Breast epithelium (tissue), 4 donors: ENCODE measurements around the gene C2CD3. TPM values are rescaled to one million over a fixed set of nuclear protein-coding genes. Genes with fewer than 3 reads are reported as not detected.

ENCODE experiments used
- DNase-seq, 2 donors: peaks; one replicate each; pipeline ENCODE4 v3.0.0-alpha.2; 2019; ENCODE audit warnings: low spot score in 2 of 2
- H3K27ac ChIP-seq, 2 donors: fragments of 200-600 bp; sonication (generic) in 1 of 2; one replicate each; pipeline ENCODE4 v1.5.1; 2016 to 2019; ENCODE audit warnings: mild to moderate bottlenecking in 1 of 2
- H3K27me3 ChIP-seq, 2 donors: fragments of 200-600 bp; sonication (generic) in 1 of 2; one replicate each; pipeline versions ENCODE4 v1.5.1 to v1.6.0; 2017 to 2019; ENCODE audit warnings: control low read depth in 1 of 2, mild to moderate bottlenecking in 1 of 2
- H3K36me3 ChIP-seq: fragments of 200-600 bp; one replicate; pipeline ENCODE4 v1.5.1; 2019
- H3K4me1 ChIP-seq, 2 donors: fragments of 200-600 bp; sonication (generic); one replicate each; pipeline ENCODE4 v1.5.1; 2016 to 2019; ENCODE audit warnings: control low read depth in 1 of 2
- H3K4me3 ChIP-seq, 3 donors: fragments of 200-600 bp; sonication (generic); 1 replicate in 2 of 3; 2 replicates in 1 of 3; pipeline ENCODE4 v1.5.1; 2016 to 2019; ENCODE audit warnings: mild to moderate bottlenecking in 3 of 3, moderate library complexity in 2 of 3
- H3K9me3 ChIP-seq, 2 donors: fragments of 200-600 bp; sonication (generic) in 1 of 2; one replicate each; pipeline ENCODE4 v1.5.1; 2016 to 2019; ENCODE audit warnings: control low read depth in 1 of 2
- POLR2A ChIP-seq: fragments of 450-650 bp; IDR thresholded peaks from one replicate; pipeline ENCODE4 v1.6.1; 2016; ENCODE audit warnings: antibody characterized with exemption, mild to moderate bottlenecking, moderate library complexity
- POLR2AphosphoS5 ChIP-seq, 3 donors: sonication (generic); formaldehyde crosslinking; IDR thresholded peaks; one replicate each; pipeline ENCODE4 v1.6.1; 2017; ENCODE audit warnings: antibody characterized with exemption in 3 of 3
- intact Hi-C: fragments of 100-400 bp; cut with DNase I; formaldehyde crosslinking; loops from one replicate; pipeline ENCODE4 v1.15.1; 2023; ENCODE audit warnings: low total_unique reads
- total RNA-seq, 3 donors: library from RNA; depleted of rRNA; stranded (reverse); fragments of >200 nt; gene quantifications; one replicate each; pipeline ENCODE4 v1.1.0, GENCODE V29; 2016
- TF ChIP-seq, protein P1 (sequence below), 3 donors: fragments of 450-650 bp; IDR thresholded peaks; one replicate each; pipeline ENCODE4 v1.5.1; 2016 to 2017; ENCODE audit warnings: antibody characterized with exemption in 3 of 3, mild to moderate bottlenecking in 3 of 3, moderate library complexity in 3 of 3

C2CD3 gene
- total RNA-seq, 3 donors from 2014 or later: 17.4 to 44.5 (median 37.4) TPM

DNA sequence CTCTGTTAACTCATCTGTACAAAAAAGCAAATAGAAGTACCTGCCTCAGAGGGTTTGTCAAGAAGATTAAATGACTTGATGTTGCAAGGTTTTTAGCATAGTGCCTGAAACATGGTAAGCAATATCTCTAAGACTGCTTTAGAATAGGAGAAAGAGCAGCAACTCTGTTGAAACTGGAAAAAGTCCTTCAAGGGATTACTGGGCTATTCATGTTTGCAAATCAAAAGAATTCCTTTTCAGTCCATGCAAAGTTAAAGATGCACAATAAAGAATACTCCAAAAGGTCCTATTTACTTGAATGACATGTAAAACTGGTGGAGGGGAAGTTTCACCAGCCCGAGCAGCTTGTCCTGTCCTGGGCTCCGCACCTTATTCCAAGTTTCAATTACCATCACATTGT is 70.6 kb downstream of the C2CD3 start:
- H3K36me3 ChIP-seq: peaks cover 10% of the 10 kb centered on the region
- H3K4me1 ChIP-seq: no peaks in the 10 kb centered on the region
- H3K9me3 ChIP-seq: no peaks in the 10 kb centered on the region
- intact Hi-C loops: no loop called here
- TF ChIP-seq POLR2A (no peak), POLR2AphosphoS5 (IDR thresholded peaks at IDR 0.05) (no peak)
- TF ChIP-seq, protein P1, sequence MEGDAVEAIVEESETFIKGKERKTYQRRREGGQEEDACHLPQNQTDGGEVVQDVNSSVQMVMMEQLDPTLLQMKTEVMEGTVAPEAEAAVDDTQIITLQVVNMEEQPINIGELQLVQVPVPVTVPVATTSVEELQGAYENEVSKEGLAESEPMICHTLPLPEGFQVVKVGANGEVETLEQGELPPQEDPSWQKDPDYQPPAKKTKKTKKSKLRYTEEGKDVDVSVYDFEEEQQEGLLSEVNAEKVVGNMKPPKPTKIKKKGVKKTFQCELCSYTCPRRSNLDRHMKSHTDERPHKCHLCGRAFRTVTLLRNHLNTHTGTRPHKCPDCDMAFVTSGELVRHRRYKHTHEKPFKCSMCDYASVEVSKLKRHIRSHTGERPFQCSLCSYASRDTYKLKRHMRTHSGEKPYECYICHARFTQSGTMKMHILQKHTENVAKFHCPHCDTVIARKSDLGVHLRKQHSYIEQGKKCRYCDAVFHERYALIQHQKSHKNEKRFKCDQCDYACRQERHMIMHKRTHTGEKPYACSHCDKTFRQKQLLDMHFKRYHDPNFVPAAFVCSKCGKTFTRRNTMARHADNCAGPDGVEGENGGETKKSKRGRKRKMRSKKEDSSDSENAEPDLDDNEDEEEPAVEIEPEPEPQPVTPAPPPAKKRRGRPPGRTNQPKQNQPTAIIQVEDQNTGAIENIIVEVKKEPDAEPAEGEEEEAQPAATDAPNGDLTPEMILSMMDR (IDR thresholded peaks at IDR 0.05): no peak
- no peak overlapping the region for H3K27ac ChIP-seq
- H3K27me3 ChIP-seq: no peaks in the 10 kb centered on the region
- H3K4me3 ChIP-seq: no peak overlapping the region
- no peak for DNase-seq

DNA sequence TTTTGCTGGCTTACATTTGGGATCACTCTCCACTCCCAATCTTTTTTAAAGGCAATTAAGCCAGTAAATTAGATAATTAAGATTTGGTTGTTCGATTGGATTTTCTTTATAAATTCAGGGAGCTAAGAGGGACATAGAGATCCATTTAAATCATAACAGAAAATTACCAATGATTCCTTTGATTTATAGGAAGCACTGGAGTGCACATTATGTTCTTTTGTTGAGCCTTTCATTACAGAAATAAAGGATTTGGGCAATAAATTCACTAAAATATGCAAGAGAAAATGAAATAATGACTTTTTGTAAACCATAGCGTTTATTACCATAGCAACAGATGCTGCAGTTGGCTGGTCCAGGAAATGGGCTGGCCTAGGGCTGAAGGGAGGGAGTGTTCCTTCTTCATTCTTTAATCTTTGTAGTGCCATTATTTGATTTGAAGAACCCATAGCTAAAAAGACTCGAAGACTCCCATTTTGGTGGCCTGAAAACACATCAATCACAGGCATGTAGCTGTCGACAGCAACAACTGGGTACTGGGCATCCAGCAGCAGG is 73.0 kb downstream of the C2CD3 start:
- no peaks in the 10 kb centered on the region for H3K9me3 ChIP-seq
- no peak overlapping the region for H3K27ac ChIP-seq
- H3K4me3 ChIP-seq: no peak overlapping the region
- no peaks in the 10 kb centered on the region for H3K4me1 ChIP-seq
- peaks cover 4% of the 10 kb centered on the region for H3K36me3 ChIP-seq
- no peak for DNase-seq
- H3K27me3 ChIP-seq: no peaks in the 10 kb centered on the region
- intact Hi-C loops: no loop called here
- TF ChIP-seq POLR2AphosphoS5 (IDR thresholded peaks at IDR 0.05): no peak
- TF ChIP-seq, protein P1 (IDR thresholded peaks at IDR 0.05): no peak
- TF ChIP-seq POLR2A: no peak

DNA sequence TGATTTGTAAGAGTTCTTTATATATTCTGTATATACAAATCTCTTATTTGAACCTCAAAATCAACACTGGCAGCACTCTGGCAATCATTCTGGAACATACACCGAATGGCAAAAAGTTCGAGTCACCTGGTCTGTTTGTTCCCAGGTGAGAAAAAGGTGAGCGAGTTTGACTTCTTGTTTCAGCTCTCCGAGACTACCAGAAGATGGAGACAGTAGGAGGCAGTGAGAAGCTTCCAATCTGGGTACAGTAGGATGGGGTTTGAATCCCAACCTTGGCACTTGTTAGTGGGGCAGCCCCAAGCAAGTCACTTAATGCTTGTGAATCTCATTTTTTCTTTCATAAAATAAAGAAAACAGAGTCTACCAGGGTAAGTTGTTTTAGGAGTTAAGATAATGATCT is 76.4 kb downstream of the C2CD3 start:
- TF ChIP-seq, protein P1 (IDR thresholded peaks at IDR 0.05): no peak
- TF ChIP-seq POLR2AphosphoS5 (IDR thresholded peaks at IDR 0.05): no peak
- TF ChIP-seq POLR2A: no peak
- peaks cover 4% of the 10 kb centered on the region for H3K36me3 ChIP-seq
- intact Hi-C loops: no loop called here

DNA sequence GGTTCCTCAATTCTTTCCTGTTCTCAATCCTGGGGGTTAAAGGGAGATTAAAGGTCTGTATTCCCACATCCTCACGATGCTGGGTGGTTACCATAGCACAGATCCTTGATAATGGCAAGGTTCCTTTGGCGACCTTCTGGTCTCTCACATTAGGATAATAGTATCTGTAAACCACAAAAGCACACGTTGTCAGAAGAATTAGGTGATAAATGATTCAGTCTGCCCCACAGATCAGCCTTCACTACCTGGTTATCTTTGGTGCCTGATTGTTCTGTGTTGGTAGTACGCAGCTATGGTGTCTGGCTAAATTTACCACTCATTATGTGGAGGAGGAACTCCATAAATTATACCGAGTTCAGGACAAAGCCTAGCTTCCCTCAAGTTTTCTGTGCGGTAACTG is 78.4 kb downstream of the C2CD3 start:
- DNase-seq: no peak
- Histone ChIP-seq H3K36me3 (no peaks in the 10 kb centered on the region), H3K27me3 (no peaks in the 10 kb centered on the region), H3K9me3 (no peaks in the 10 kb centered on the region), H3K27ac (no peak overlapping the region), H3K4me3 (no peak overlapping the region), H3K4me1 (no peaks in the 10 kb centered on the region)
- intact Hi-C loops: no loop called here
- TF ChIP-seq, protein P1 (IDR thresholded peaks at IDR 0.05): no peak
- TF ChIP-seq POLR2A (no peak), POLR2AphosphoS5 (IDR thresholded peaks at IDR 0.05) (no peak)

More for the DNA sequence above, 76.4 kb downstream of the C2CD3 start:
- Histone ChIP-seq H3K9me3 (no peaks in the 10 kb centered on the region), H3K27ac (no peak overlapping the region), H3K4me1 (no peaks in the 10 kb centered on the region), H3K27me3 (no peaks in the 10 kb centered on the region), H3K4me3 (no peak overlapping the region)
- no peak for DNase-seq

DNA sequence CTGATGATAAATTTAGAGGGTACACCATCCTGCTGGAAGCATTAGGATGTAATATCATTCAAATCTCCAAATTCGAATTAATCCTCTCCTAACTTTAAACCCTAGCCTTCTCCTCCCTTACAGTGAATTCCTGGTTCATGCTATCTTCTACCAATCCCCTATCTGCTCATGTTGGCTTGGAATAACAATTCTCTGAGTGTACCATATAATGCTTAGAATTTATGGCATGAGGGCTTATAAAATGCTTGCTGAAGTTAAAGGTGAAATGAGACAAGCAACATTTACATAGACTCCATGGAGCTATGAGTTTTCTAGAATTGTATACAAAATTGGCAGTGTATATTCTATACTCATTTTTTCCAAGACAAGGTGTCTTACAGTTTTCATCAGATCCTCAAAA is 79.3 kb downstream of the C2CD3 start:
- Histone ChIP-seq H3K4me1 (no peaks in the 10 kb centered on the region), H3K36me3 (no peaks in the 10 kb centered on the region)
- intact Hi-C loops: no loop called here

More for the DNA sequence above, 79.3 kb downstream of the C2CD3 start:
- Histone ChIP-seq H3K27me3 (no peaks in the 10 kb centered on the region), H3K27ac (no peak overlapping the region), H3K9me3 (no peaks in the 10 kb centered on the region), H3K4me3 (no peak overlapping the region)
- no peak for TF ChIP-seq POLR2A
- TF ChIP-seq POLR2AphosphoS5 (IDR thresholded peaks at IDR 0.05): no peak
- TF ChIP-seq, protein P1 (IDR thresholded peaks at IDR 0.05): no peak
- DNase-seq: no peak
